Ectodermal cell (in vitro differentiated cells): ENCODE data around the gene SORCS2.

ENCODE experiments used
- H3K27ac ChIP-seq: 2 replicates; pipeline ENCODE4 v1.7.0; 2013; ENCODE audit warnings: mild to moderate bottlenecking, low read depth, low read length; ENCODE audit not compliant: insufficient read depth, poor library complexity, severe bottlenecking
- H3K27me3 ChIP-seq: 2 replicates; pipeline ENCODE4 v1.7.0; 2013; ENCODE audit warnings: mild to moderate bottlenecking, low read length; ENCODE audit not compliant: insufficient read depth, control insufficient read depth, poor library complexity, severe bottlenecking
- H3K36me3 ChIP-seq: one replicate; pipeline ENCODE4 v1.7.0; 2013; ENCODE audit warnings: low read length; ENCODE audit not compliant: control insufficient read depth, insufficient read depth
- H3K4me1 ChIP-seq: one replicate; pipeline ENCODE4 v1.7.0; 2013; ENCODE audit warnings: low read length; ENCODE audit not compliant: control insufficient read depth, insufficient read depth
- H3K4me3 ChIP-seq: 2 replicates; pipeline ENCODE4 v1.7.0; 2013; ENCODE audit warnings: low read depth, low read length, control low read depth; ENCODE audit not compliant: insufficient read depth
- H3K9me3 ChIP-seq: 2 replicates; pipeline ENCODE4 v1.7.0; 2013; ENCODE audit warnings: mild to moderate bottlenecking, low read length, moderate library complexity; ENCODE audit not compliant: control insufficient read depth
- WGBS, 2 experiments: methylation state at CpG; one replicate each; pipeline ENCODE4 v1.1.7; 2013; ENCODE audit warnings: missing lambda C conversion rate in 2 of 2; 5-methylcytosine and 5-hydroxymethylcytosine counted together

The SORCS2 gene

GRCh38 chr4:7694324-7694723 is 502.0 kb downstream of the SORCS2 start:
- Histone ChIP-seq H3K36me3 (no peaks in the 10 kb centered on the region), H3K27ac (no peak overlapping the region), H3K4me3 (no peak overlapping the region), H3K4me1 (no peaks in the 10 kb centered on the region), H3K9me3 (no peaks in the 10 kb centered on the region), H3K27me3 (no peaks in the 10 kb centered on the region)
- WGBS, 2 experiments, result 90 to 93% methylated on average over 13 of the region's 13 CpGs

GRCh38 chr4:7697343-7697742 is 505.0 kb downstream of the SORCS2 start:
- H3K4me1 ChIP-seq, result peaks cover 11% of the 10 kb centered on the region
- no peak overlapping the region for H3K4me3 ChIP-seq
- H3K36me3 ChIP-seq, result no peaks in the 10 kb centered on the region
- no peaks in the 10 kb centered on the region for H3K9me3 ChIP-seq
- WGBS, 2 experiments, result 88 to 92% methylated on average over 8 of the region's 8 CpGs
- H3K27me3 ChIP-seq, result no peaks in the 10 kb centered on the region
- H3K27ac ChIP-seq, result no peak overlapping the region

GRCh38 chr4:7697821-7698220 is 505.5 kb downstream of the SORCS2 start:
- no peaks in the 10 kb centered on the region for H3K36me3 ChIP-seq
- no peak overlapping the region for H3K27ac ChIP-seq
- no peak overlapping the region for H3K4me3 ChIP-seq
- H3K9me3 ChIP-seq, result no peaks in the 10 kb centered on the region
- WGBS, 2 experiments, result 93% methylated on average over 13 of the region's 13 CpGs
- H3K4me1 ChIP-seq, result peaks cover 11% of the 10 kb centered on the region
- H3K27me3 ChIP-seq, result no peaks in the 10 kb centered on the region

- no peaks in the 10 kb centered on the region for H3K27me3 ChIP-seq
- H3K9me3 ChIP-seq, result no peaks in the 10 kb centered on the region
- no peak overlapping the region for H3K4me3 ChIP-seq
- no peaks in the 10 kb centered on the region for H3K36me3 ChIP-seq
- peaks cover 11% of the 10 kb centered on the region for H3K4me1 ChIP-seq
- no peak overlapping the region for H3K27ac ChIP-seq
- WGBS, 2 experiments, result 88 to 89% methylated on average over 12 of the region's 12 CpGs
These were observed 506.2 kb downstream of the SORCS2 start for GRCh38 chr4:7698584-7698983.

GRCh38 chr4:7699031-7699430 is 506.7 kb downstream of the SORCS2 start:
- Histone ChIP-seq H3K36me3 (no peaks in the 10 kb centered on the region), H3K27me3 (no peaks in the 10 kb centered on the region), H3K27ac (no peak overlapping the region), H3K4me3 (no peak overlapping the region), H3K4me1 (peaks cover 11% of the 10 kb centered on the region), H3K9me3 (no peaks in the 10 kb centered on the region)
- 80 to 82% methylated on average over 8 of the region's 8 CpGs for WGBS, 2 experiments

- Histone ChIP-seq H3K27me3 (no peaks in the 10 kb centered on the region), H3K27ac (no peak overlapping the region), H3K9me3 (no peaks in the 10 kb centered on the region), H3K36me3 (no peaks in the 10 kb centered on the region), H3K4me1 (peaks cover 11% of the 10 kb centered on the region), H3K4me3 (no peak overlapping the region)
- 86 to 90% methylated on average over 10 of the region's 10 CpGs for WGBS, 2 experiments
These were observed 507.5 kb downstream of the SORCS2 start for GRCh38 chr4:7699825-7700224.

GRCh38 chr4:7700665-7701064 is 508.3 kb downstream of the SORCS2 start:
- Histone ChIP-seq H3K27ac (no peak overlapping the region), H3K4me1 (peaks cover 11% of the 10 kb centered on the region), H3K36me3 (no peaks in the 10 kb centered on the region), H3K4me3 (no peak overlapping the region), H3K27me3 (no peaks in the 10 kb centered on the region), H3K9me3 (no peaks in the 10 kb centered on the region)
- WGBS, 2 experiments, result 75 to 78% methylated on average over 9 of the region's 9 CpGs

GRCh38 chr4:7701866-7702649 is 509.7 kb downstream of the SORCS2 start:
- Histone ChIP-seq H3K27me3 (no peaks in the 10 kb centered on the region), H3K9me3 (no peaks in the 10 kb centered on the region), H3K4me1 (peaks cover 11% of the 10 kb centered on the region), H3K27ac (no peak overlapping the region), H3K4me3 (no peak overlapping the region), H3K36me3 (no peaks in the 10 kb centered on the region)
- WGBS, 2 experiments, result 90 to 91% methylated on average over 19 of the region's 19 CpGs

GRCh38 chr4:7703688-7704087 is 511.4 kb downstream of the SORCS2 start:
- WGBS, 2 experiments, result 94 to 96% methylated on average over 8 of the region's 8 CpGs
- H3K36me3 ChIP-seq, result no peaks in the 10 kb centered on the region
- H3K9me3 ChIP-seq, result no peaks in the 10 kb centered on the region

GRCh38 chr4:7704091-7704490 is 511.8 kb downstream of the SORCS2 start:
- Histone ChIP-seq H3K4me1 (peaks cover 19% of the 10 kb centered on the region), H3K36me3 (no peaks in the 10 kb centered on the region), H3K27ac (no peak overlapping the region), H3K27me3 (no peaks in the 10 kb centered on the region), H3K9me3 (no peaks in the 10 kb centered on the region), H3K4me3 (no peak overlapping the region)
- WGBS, 2 experiments, result 94 to 96% methylated on average over 16 of the region's 16 CpGs

More at GRCh38 chr4:7703688-7704087, 511.4 kb downstream of the SORCS2 start:
- peaks cover 15% of the 10 kb centered on the region for H3K4me1 ChIP-seq
- no peaks in the 10 kb centered on the region for H3K27me3 ChIP-seq
- H3K27ac ChIP-seq, result no peak overlapping the region
- H3K4me3 ChIP-seq, result no peak overlapping the region
